Activated CD8-positive, alpha-beta T cell treated with anti-CD3 and anti-CD28 coated beads for 36 hours (primary cell): Measurements from ENCODE around the gene CMTM7. TPM values are rescaled to one million over a fixed set of nuclear protein-coding genes. Genes with fewer than 3 reads are reported as not detected.

ENCODE experiments used
- ATAC-seq: fragments of 200-7000 bp; cut with Tn5 transposase; one replicate; pipeline ENCODE4 v1.10.0; 2021; ENCODE audit warnings: mild to moderate bottlenecking, moderate library complexity
- CTCF ChIA-PET: fragments of 350-600 bp; sonication (Branson Sonifier 250); formaldehyde crosslinking; loops from one replicate; lab custom pipeline; 2021; ENCODE audit warnings: antibody characterized with exemption; lab: Charles Lee
- POLR2A ChIA-PET: fragments of 350-600 bp; sonication (Branson Sonifier 250); formaldehyde crosslinking; loops from one replicate; lab custom pipeline; 2021; ENCODE audit warnings: antibody characterized with exemption; lab: Charles Lee
- DNase-seq: peaks from one replicate; pipeline ENCODE4 v3.0.0-alpha.2; 2020
- H3K27ac Mint-ChIP-seq: one replicate; pipeline ENCODE4 v1.8.0; 2021; ENCODE audit warnings: mild to moderate bottlenecking, mixed read lengths
- H3K27me3 Mint-ChIP-seq: one replicate; pipeline ENCODE4 v1.8.0; 2021; ENCODE audit warnings: mixed read lengths
- H3K36me3 Mint-ChIP-seq: one replicate; pipeline ENCODE4 v1.8.0; 2021; ENCODE audit warnings: low read depth, mixed read lengths
- H3K4me1 Mint-ChIP-seq: one replicate; pipeline ENCODE4 v1.8.0; 2021; ENCODE audit warnings: low read depth, mixed read lengths
- H3K4me3 Mint-ChIP-seq: one replicate; pipeline ENCODE4 v1.8.0; 2021; ENCODE audit warnings: mild to moderate bottlenecking, moderate library complexity, mixed read lengths
- H3K9me3 Mint-ChIP-seq: one replicate; pipeline ENCODE4 v1.8.0; 2021; ENCODE audit warnings: mixed read lengths
- intact Hi-C: fragments of 100-400 bp; cut with micrococcal nuclease; formaldehyde crosslinking; loops from one replicate; pipeline ENCODE4 v1.10.0; 2022
- total RNA-seq, 2 experiments: library from RNA; stranded (reverse); gene quantifications; one replicate each; pipeline ENCODE4 v1.2.3, GENCODE V29; 2021
- TF ChIP-seq, protein P1 (sequence below): fragments of 200-600 bp; IDR thresholded peaks from one replicate; pipeline ENCODE4 v1.8.0; 2022; ENCODE audit warnings: antibody characterized with exemption, mild to moderate bottlenecking

The CMTM7 gene
- total RNA-seq, 2 experiments from 2014 or later: 36.1 to 37.2 TPM

DNA sequence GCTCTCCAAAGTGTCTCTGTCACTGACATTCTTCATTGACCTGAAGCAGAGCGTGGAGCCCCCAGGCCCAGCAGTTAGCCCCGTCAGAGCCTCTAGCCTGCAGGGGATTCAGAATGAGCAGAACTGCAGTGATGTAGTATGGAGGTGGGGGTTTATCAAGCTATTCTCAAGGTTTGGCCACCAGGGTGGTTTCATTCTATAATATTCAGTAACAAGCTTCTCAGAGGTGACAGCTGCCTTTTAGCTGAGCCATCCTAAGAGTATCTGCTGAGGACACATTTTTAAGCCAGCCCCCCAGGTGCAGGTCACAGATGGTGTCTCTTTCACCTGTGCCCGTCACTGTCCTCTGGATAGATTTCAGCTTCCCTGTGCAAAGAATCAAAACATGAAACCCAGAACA is 31.9 kb downstream of the CMTM7 start:
- peak overlapping the region; percentile 55 for H3K4me3 Mint-ChIP-seq

DNA sequence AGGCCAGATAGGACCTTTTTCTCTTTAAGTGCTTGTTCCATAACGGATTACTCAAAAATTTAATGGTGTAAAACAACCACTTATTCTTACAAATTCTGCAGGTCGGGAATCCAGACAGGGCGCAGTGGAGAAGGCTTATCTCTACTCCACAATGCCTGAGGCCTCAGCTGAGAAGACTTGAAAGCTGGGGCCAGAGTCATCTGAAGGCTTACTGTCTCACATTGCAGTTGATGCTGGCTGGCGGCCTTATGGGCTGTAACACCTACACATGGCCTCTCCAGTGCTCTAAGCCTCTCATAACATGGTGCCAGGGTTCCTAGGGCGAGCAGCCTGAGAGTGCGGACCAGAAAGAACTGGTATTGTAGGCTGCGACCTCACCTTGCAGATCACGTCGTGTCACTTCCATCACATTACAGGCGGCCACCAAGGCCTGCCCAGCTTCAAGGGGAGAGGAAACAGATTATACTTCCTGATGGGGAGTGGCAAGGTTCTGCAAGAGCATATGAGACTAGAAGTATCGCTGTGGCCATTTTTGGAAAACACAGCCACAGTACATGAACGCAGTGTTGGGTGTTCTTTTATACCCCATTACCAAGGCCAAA is 32.4 kb downstream of the CMTM7 start:
- intact Hi-C loops: no loop called here
- Mint-ChIP-seq H3K36me3 (peaks cover 7% of the 10 kb centered on the region), H3K4me3 (peak overlapping the region; percentile 55), H3K27me3 (no peaks in the 10 kb centered on the region), H3K4me1 (peaks cover 96% of the 10 kb centered on the region), H3K9me3 (no peaks in the 10 kb centered on the region), H3K27ac (peak overlapping the region; percentile 93)
- DNase-seq (peak; percentile 54), ATAC-seq (peak; percentile 38)
- TF ChIP-seq, protein P1, sequence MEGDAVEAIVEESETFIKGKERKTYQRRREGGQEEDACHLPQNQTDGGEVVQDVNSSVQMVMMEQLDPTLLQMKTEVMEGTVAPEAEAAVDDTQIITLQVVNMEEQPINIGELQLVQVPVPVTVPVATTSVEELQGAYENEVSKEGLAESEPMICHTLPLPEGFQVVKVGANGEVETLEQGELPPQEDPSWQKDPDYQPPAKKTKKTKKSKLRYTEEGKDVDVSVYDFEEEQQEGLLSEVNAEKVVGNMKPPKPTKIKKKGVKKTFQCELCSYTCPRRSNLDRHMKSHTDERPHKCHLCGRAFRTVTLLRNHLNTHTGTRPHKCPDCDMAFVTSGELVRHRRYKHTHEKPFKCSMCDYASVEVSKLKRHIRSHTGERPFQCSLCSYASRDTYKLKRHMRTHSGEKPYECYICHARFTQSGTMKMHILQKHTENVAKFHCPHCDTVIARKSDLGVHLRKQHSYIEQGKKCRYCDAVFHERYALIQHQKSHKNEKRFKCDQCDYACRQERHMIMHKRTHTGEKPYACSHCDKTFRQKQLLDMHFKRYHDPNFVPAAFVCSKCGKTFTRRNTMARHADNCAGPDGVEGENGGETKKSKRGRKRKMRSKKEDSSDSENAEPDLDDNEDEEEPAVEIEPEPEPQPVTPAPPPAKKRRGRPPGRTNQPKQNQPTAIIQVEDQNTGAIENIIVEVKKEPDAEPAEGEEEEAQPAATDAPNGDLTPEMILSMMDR: no peak
- POLR2A ChIA-PET: interaction anchor here (0.8 to 2.9 kb wide), 12 partner anchors 8 to 44 kb away, joined by 3 to 34 read pairs (median 4); partner anchors contain the start of gene CMTM7
- CTCF ChIA-PET: interaction anchor here (0.6 to 4.2 kb wide), 12 partner anchors 9 to 78 kb away, joined by 3 to 35 read pairs (median 5); partner anchors contain the start of gene CMTM6

More for the DNA sequence above, 31.9 kb downstream of the CMTM7 start:
- DNase-seq: no peak
- no peaks in the 10 kb centered on the region for H3K27me3 Mint-ChIP-seq
- POLR2A ChIA-PET: interaction anchor here (1.2 to 2.9 kb wide), 11 partner anchors 7 to 45 kb away, joined by 3 to 34 read pairs (median 3); partner anchors contain the start of gene CMTM7
- peaks cover 96% of the 10 kb centered on the region for H3K4me1 Mint-ChIP-seq
- intact Hi-C loops: no loop called here
- no peaks in the 10 kb centered on the region for H3K9me3 Mint-ChIP-seq
- peak; percentile 12 for ATAC-seq
- TF ChIP-seq, protein P1: no peak
- peak overlapping the region; percentile 93 for H3K27ac Mint-ChIP-seq
- CTCF ChIA-PET: interaction anchor here (0.6 to 4.2 kb wide), 11 partner anchors 9 to 79 kb away, joined by 3 to 35 read pairs (median 4); partner anchors contain the start of gene CMTM6
- peaks cover 7% of the 10 kb centered on the region for H3K36me3 Mint-ChIP-seq

DNA sequence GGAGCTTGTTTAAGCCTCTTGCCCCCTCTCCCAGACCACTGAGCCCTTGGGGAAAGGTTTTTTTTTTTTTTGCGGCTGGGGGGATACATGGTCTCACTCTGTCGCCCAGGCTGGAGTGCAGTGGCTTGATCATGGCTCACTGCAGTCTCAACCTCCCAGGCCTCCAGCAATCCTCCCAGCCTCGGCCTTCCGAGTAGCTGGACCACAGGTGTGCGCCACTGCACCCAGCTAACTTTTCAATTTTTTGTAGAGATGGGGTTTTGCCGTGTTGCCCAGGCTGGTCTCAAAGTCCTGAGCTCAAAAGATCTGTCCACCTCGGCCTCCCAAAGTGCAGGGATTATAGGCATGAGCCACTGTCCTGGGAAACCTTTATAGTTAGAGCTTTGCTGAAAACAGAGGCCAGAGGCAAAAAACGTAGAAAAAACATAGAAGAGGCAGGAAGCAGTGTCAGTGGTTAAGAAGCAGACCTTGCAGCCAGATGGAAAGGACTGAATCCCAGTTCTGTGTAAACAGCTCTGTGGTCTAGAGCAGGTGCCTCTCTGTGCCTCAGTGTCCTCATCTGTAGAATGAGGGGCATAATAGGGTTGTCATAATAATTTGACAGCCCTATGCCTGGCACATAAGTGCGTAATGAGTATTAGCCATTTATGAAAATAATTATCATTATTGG is 33.1 kb downstream of the CMTM7 start:
- Mint-ChIP-seq H3K4me3 (peak overlapping the region; percentile 55), H3K27me3 (no peaks in the 10 kb centered on the region), H3K4me1 (peaks cover 93% of the 10 kb centered on the region), H3K27ac (peak overlapping the region; percentile 93), H3K36me3 (peaks cover 4% of the 10 kb centered on the region), H3K9me3 (no peaks in the 10 kb centered on the region)
- ChIA-PET CTCF (interaction anchor here (1.0 to 4.2 kb wide), 9 partner anchors 8 to 77 kb away, joined by 3 to 35 read pairs (median 4); partner anchors contain the start of gene CMTM6), POLR2A (interaction anchor here (0.8 to 2.9 kb wide), 12 partner anchors 8 to 44 kb away, joined by 3 to 34 read pairs (median 4); partner anchors contain the start of gene CMTM7)
- DNase-seq (no peak), ATAC-seq (no peak)
- intact Hi-C loops: loop anchor here (5.0 kb wide), 1 partner anchor 43 kb away; no protein-coding TSS in a partner anchor
- TF ChIP-seq, protein P1: no peak

DNA sequence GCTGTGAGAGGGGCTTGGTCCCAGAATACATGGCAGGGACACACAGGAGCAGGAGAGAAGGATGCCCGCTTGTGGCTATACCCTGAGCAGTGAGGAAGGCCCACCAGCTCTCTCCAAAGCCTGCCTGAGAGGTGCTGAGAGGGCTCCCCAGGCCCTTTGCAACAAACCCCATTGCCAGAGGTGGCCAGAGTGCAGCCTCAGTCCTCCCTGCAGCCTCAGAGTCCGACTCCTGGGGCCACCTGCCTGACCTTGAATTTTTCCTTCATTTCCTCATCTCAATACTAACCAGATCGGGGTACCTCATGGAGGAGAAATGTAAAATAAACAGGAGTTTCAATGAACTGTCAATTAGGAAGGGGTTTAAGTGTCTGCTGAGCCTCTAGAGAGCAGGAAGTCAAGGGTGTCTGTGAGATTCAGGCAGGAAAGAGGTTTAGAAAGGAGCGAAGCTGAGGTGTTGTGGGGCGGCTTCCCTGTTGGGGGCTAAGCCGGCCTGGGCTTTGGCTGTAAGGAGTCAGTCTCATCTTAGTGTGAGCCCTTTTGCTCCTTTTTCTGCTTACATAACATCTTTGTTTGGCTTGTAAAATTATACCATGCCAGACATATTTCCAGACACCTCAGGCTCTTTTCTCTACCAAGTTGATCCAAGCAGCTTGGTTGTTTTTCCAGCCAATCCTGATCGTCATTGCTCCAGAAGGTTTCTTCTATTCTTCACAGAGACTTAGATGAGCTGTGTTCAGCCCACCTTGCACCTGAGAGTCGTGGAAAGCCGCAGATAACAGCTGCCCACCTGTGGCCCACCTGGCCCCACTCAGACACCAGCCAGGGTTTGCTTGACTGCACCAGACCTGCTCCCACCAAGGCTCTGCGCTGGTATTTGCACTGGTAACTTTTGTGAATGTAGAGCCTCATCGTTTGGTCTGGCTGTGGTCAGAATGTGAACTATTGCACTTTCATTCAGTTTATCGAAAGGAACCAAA is 36.7 kb downstream of the CMTM7 start:
- ATAC-seq: peak; percentile 28
- CTCF ChIA-PET: interaction anchor here (0.9 to 2.3 kb wide), 6 partner anchors 11 to 54 kb away, joined by 3 to 11 read pairs (median 4); no protein-coding TSS in a partner anchor

More for the DNA sequence above, 36.7 kb downstream of the CMTM7 start:
- peak; percentile 74 for DNase-seq
- Mint-ChIP-seq H3K4me3 (peak overlapping the region; percentile 67), H3K9me3 (no peaks in the 10 kb centered on the region), H3K36me3 (peaks cover 18% of the 10 kb centered on the region), H3K27ac (peak overlapping the region; percentile 90), H3K4me1 (peaks cover 92% of the 10 kb centered on the region), H3K27me3 (no peaks in the 10 kb centered on the region)
- intact Hi-C loops: loop anchor here (5.0 kb wide), 1 partner anchor 39 kb away; no protein-coding TSS in a partner anchor
- POLR2A ChIA-PET: interaction anchor here (0.7 to 2.3 kb wide), 6 partner anchors 14 to 256 kb away, joined by 3 to 7 read pairs (median 4); no protein-coding TSS in a partner anchor
- TF ChIP-seq, protein P1: no peak
